IMR-90 (cell line): ENCODE data around the gene MCM5. TPM values are rescaled to one million over a fixed set of nuclear protein-coding genes. Genes with fewer than 3 reads are reported as not detected.
A peak's percentile ranks its signal among the peaks of the same experiment; 100 is the strongest.

ENCODE experiments used
- ATAC-seq: fragments of 200-7000 bp; cut with Tn5 transposase; 2 replicates; pipeline ENCODE4 v1.9.1; 2020; ENCODE audit warnings: low read depth, mild to moderate bottlenecking, moderate library complexity
- BruUV-seq: library from RNA; stranded (reverse); fragments of 400-500 nt; replicated peaks from 2 replicates; lab custom pipeline; 2021; lab: Mats Ljungman, UMichigan
- CTCF ChIA-PET: fragments of 300-600 bp; formaldehyde crosslinking; extraction: SDS; loops from one replicate; lab custom pipeline; 2021; ENCODE audit warnings: antibody characterized with exemption; lab: Yijun Ruan, JAX
- POLR2A ChIA-PET: fragments of 300-600 bp; sonication (Branson Sonifier 250); formaldehyde crosslinking; loops from one replicate; lab custom pipeline; 2022; ENCODE audit warnings: antibody characterized with exemption; ENCODE audit not compliant: unreplicated experiment; lab: Charles Lee
- DNase-seq: peaks from one replicate; pipeline ENCODE4 v3.0.0; 2013
- H2AFZ ChIP-seq: replicated peaks from 2 replicates; pipeline ENCODE3; 2013; ENCODE audit warnings: low read length, mild to moderate bottlenecking; ENCODE audit not compliant: poor library complexity
- H2AK5ac ChIP-seq: 2 replicates; pipeline ENCODE4 v1.6.1; 2013; ENCODE audit warnings: low read depth, low read length, inconsistent platforms
- H2AK9ac ChIP-seq: replicated peaks from 2 replicates; pipeline ENCODE3; 2013; ENCODE audit warnings: mild to moderate bottlenecking, low read depth, low read length, moderate library complexity; ENCODE audit not compliant: poor library complexity
- H2BK120ac ChIP-seq: 2 replicates; pipeline ENCODE4 v1.6.1; 2013; ENCODE audit warnings: low read depth, low read length, inconsistent platforms
- H2BK15ac ChIP-seq: 3 replicates; pipeline ENCODE4 v1.6.1; 2013; ENCODE audit warnings: low read depth, low read length, inconsistent platforms
- H2BK20ac ChIP-seq: 2 replicates; pipeline ENCODE4 v1.6.1; 2013; ENCODE audit warnings: low read depth, mild to moderate bottlenecking, inconsistent platforms, low read length, moderate library complexity
- H2BK5ac ChIP-seq: 2 replicates; pipeline ENCODE4 v1.6.1; 2013; ENCODE audit warnings: mild to moderate bottlenecking, low read depth, low read length, inconsistent platforms; ENCODE audit not compliant: poor library complexity, severe bottlenecking
- H3K14ac ChIP-seq: replicated peaks from 2 replicates; pipeline ENCODE4 v1.6.1; 2013; ENCODE audit warnings: low read depth, low read length, inconsistent platforms
- H3K18ac ChIP-seq: 2 replicates; pipeline ENCODE4 v1.6.1; 2013; ENCODE audit warnings: low read depth, low read length, control low read depth
- H3K23ac ChIP-seq: 2 replicates; pipeline ENCODE4 v1.6.1; 2013; ENCODE audit warnings: low read depth, low read length, inconsistent platforms
- H3K27ac ChIP-seq: 2 replicates; pipeline ENCODE4 v1.5.1; 2013; ENCODE audit warnings: mild to moderate bottlenecking, control low read depth, low read length; ENCODE audit not compliant: insufficient read depth
- H3K27me3 ChIP-seq: 2 replicates; pipeline ENCODE4 v1.6.1; 2013; ENCODE audit warnings: low read length; ENCODE audit not compliant: control insufficient read depth, insufficient read depth
- H3K36me3 ChIP-seq: 2 replicates; pipeline ENCODE4 v1.6.1; 2013; ENCODE audit warnings: low read length, mixed read lengths; ENCODE audit not compliant: control insufficient read depth, insufficient read depth
- H3K4ac ChIP-seq: 2 replicates; pipeline ENCODE4 v1.6.1; 2013; ENCODE audit warnings: low read depth, low read length, inconsistent platforms
- H3K4me1 ChIP-seq: 2 replicates; pipeline ENCODE4 v1.6.1; 2013; ENCODE audit warnings: low read length, mixed read lengths; ENCODE audit not compliant: control insufficient read depth, insufficient read depth
- H3K4me2 ChIP-seq: 2 replicates; pipeline ENCODE4 v1.6.1; 2013; ENCODE audit warnings: low read depth, mild to moderate bottlenecking, control low read depth, low read length, moderate library complexity
- H3K4me3 ChIP-seq: 2 replicates; pipeline ENCODE4 v1.5.1; 2013; ENCODE audit warnings: low read depth, mild to moderate bottlenecking, control low read depth, low read length, moderate library complexity; ENCODE audit not compliant: insufficient read depth
- H3K56ac ChIP-seq: 2 replicates; pipeline ENCODE4 v1.6.1; 2013; ENCODE audit warnings: low read length, inconsistent platforms; ENCODE audit not compliant: insufficient read depth; ENCODE audit errors: extremely low read depth
- H3K79me1 ChIP-seq, 2 experiments: 2 replicates each; pipeline ENCODE4 v1.6.1; 2013; ENCODE audit warnings: low read length in 2 of 2, inconsistent platforms in 1 of 2, low read depth in 1 of 2
- H3K9ac ChIP-seq: 2 replicates; pipeline ENCODE4 v1.6.1; 2013; ENCODE audit warnings: low read depth, low read length, control low read depth
- H3K9me1 ChIP-seq: 2 replicates; pipeline ENCODE4 v1.6.1; 2013; ENCODE audit warnings: low read length, inconsistent platforms; ENCODE audit not compliant: insufficient read depth
- H3K9me3 ChIP-seq: 2 replicates; pipeline ENCODE4 v1.6.1; 2013; ENCODE audit warnings: low read length; ENCODE audit not compliant: control insufficient read depth, insufficient read depth
- H4K20me1 ChIP-seq: 2 replicates; pipeline ENCODE4 v1.6.1; 2013; ENCODE audit warnings: low read length, inconsistent platforms; ENCODE audit not compliant: insufficient read depth
- H4K5ac ChIP-seq: 2 replicates; pipeline ENCODE4 v1.6.1; 2013; ENCODE audit warnings: mild to moderate bottlenecking, low read depth, low read length, control low read depth
- H4K8ac ChIP-seq, 2 experiments: 2 replicates each; pipeline ENCODE4 v1.6.1; 2013; ENCODE audit warnings: low read depth in 2 of 2, low read length in 2 of 2, control low read depth in 1 of 2, inconsistent platforms in 1 of 2
- H4K91ac ChIP-seq: 2 replicates; pipeline ENCODE4 v1.6.1; 2013; ENCODE audit warnings: low read depth, low read length, inconsistent platforms; ENCODE audit not compliant: insufficient read depth
- BHLHE40 ChIP-seq: fragments of 150-350 bp; IDR thresholded peaks from 2 replicates; pipeline ENCODE4 v1.6.1; 2016; ENCODE audit warnings: mild to moderate bottlenecking, low read depth, low read length
- CEBPB ChIP-seq: IDR thresholded peaks from 2 replicates; pipeline ENCODE4 v1.6.1; 2012; ENCODE audit warnings: low read depth, low read length, improper control_type of control experiment
- CHD1 ChIP-seq: IDR thresholded peaks from 2 replicates; pipeline ENCODE4 v1.6.1; 2012; ENCODE audit warnings: low read depth, low read length, improper control_type of control experiment
- FOS ChIP-seq: fragments of 150-350 bp; IDR thresholded peaks from 2 replicates; pipeline ENCODE4 v1.6.1; 2016; ENCODE audit warnings: low read depth, low read length
- MAZ ChIP-seq: IDR thresholded peaks from 2 replicates; pipeline ENCODE4 v1.6.1; 2012; ENCODE audit warnings: low read depth, mild to moderate bottlenecking, low read length, improper control_type of control experiment, moderate library complexity, borderline replicate concordance
- MXI1 ChIP-seq: IDR thresholded peaks from 2 replicates; pipeline ENCODE4 v1.6.1; 2012; ENCODE audit warnings: low read depth, mild to moderate bottlenecking, low read length, moderate library complexity, borderline replicate concordance
- POLR2A ChIP-seq: IDR thresholded peaks from 2 replicates; pipeline ENCODE4 v1.6.1; 2012; ENCODE audit warnings: mild to moderate bottlenecking, low read depth, low read length
- RCOR1 ChIP-seq: IDR thresholded peaks from 2 replicates; pipeline ENCODE4 v1.6.1; 2012; ENCODE audit warnings: mild to moderate bottlenecking, low read length, improper control_type of control experiment; ENCODE audit not compliant: insufficient replicate concordance
- RFX5 ChIP-seq: IDR thresholded peaks from 2 replicates; pipeline ENCODE4 v1.8.0; 2012; ENCODE audit warnings: low read depth, mild to moderate bottlenecking, low read length, moderate library complexity
- SMC3 ChIP-seq: fragments of 150-350 bp; IDR thresholded peaks from 2 replicates; pipeline ENCODE4 v1.6.1; 2016; ENCODE audit warnings: low read depth, mild to moderate bottlenecking, antibody characterized with exemption, low read length, moderate library complexity
- USF2 ChIP-seq: fragments of 150-350 bp; IDR thresholded peaks from 2 replicates; pipeline ENCODE4 v1.6.1; 2017; ENCODE audit warnings: mild to moderate bottlenecking, antibody characterized with exemption, low read length, low read depth
- WGBS, 2 experiments: methylation state at CpG; one replicate each; pipeline versions ENCODE4 v1.1.5 to v1.1.7; 2013; ENCODE audit warnings: missing lambda C conversion rate in 2 of 2; ENCODE audit not compliant: insufficient read length in 1 of 2; ENCODE audit errors: extremely low coverage in 2 of 2; 5-methylcytosine and 5-hydroxymethylcytosine counted together
- dilution Hi-C: fragments of 300-500 bp; cut with HindIII; formaldehyde crosslinking; loops from one replicate; pipeline ENCODE4 v1.14.3; 2018; ENCODE audit warnings: low sequenced_read_pairs; ENCODE audit not compliant: unreplicated experiment
- in situ Hi-C: fragments of 300-500 bp; cut with MboI; formaldehyde crosslinking; loops from 3 replicates; pipeline ENCODE4 v1.14.3; 2019; ENCODE audit warnings: low sequenced_read_pairs, inconsistent platforms, mixed read lengths
- intact Hi-C: fragments of 100-400 bp; cut with micrococcal nuclease; formaldehyde crosslinking; loops from 2 replicates; pipeline ENCODE4 v1.10.0; 2022
- polyA plus RNA-seq, 3 experiments: library from polyadenylated mRNA; depleted of rRNA; stranded (reverse); fragments of >200 nt; gene quantifications; 2 replicates each; pipeline ENCODE4 v1.2.3, GENCODE V29; 2012; ENCODE audit warnings: low replicate concordance in 1 of 3
- total RNA-seq: library from RNA; depleted of rRNA; stranded (reverse); fragments of >200 nt; gene quantifications from 2 replicates; pipeline ENCODE4 v1.2.3, GENCODE V29; 2012
- TF ChIP-seq, protein P1 (sequence below): conservative IDR thresholded peaks from 2 replicates; pipeline ENCODE4 v1.5.1; 2012; ENCODE audit warnings: mild to moderate bottlenecking, low read depth, low read length, improper control_type of control experiment
- TF ChIP-seq, protein P2 (sequence below): fragments of 150-350 bp; IDR thresholded peaks from 2 replicates; pipeline ENCODE4 v1.6.1; 2016; ENCODE audit warnings: low read depth, mild to moderate bottlenecking, low read length, moderate library complexity, borderline replicate concordance

MCM5 gene
- total and polyA plus RNA-seq, 2 of the 4 experiments (the other 2 are of a cell fraction): 43.0 to 58.6 TPM

DNA sequence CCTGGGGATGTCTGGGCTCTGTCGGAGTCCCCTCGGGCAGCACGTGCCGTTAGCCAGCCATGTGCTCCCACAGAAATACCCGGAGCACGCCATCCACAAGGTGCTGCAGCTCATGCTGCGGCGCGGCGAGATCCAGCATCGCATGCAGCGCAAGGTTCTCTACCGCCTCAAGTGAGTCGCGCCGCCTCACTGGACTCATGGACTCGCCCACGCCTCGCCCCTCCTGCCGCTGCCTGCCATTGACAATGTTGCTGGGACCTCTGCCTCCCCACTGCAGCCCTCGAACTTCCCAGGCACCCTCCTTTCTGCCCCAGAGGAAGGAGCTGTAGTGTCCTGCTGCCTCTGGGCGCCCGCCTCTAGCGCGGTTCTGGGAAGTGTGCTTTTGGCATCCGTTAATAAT is 24.1 kb downstream of the MCM5 start:
- POLR2A ChIA-PET: no interaction called here
- ATAC-seq (no peak), DNase-seq (no peak)
- Histone ChIP-seq H3K27ac (no peak overlapping the region), H2BK120ac (no peak overlapping the region), H3K4me2 (no peak overlapping the region), H2AK5ac (no peak overlapping the region), H3K56ac (no peak overlapping the region), H2BK5ac (no peak overlapping the region), H3K79me1 (peaks cover 0 to 14% of the 10 kb centered on the region in 2 experiments; a peak in 2 of 4 replicates), H2AFZ (no peak overlapping the region), H3K4ac (no peak overlapping the region), H3K36me3 (peaks cover 17% of the 10 kb centered on the region), H3K27me3 (no peaks in the 10 kb centered on the region), H2BK15ac (no peak overlapping the region), H3K14ac (no peak overlapping the region), H4K8ac (no peak overlapping the region), H3K9me1 (no peaks in the 10 kb centered on the region; the same call in 1 of the 2 replicates), H4K5ac (no peak overlapping the region), H3K23ac (no peak overlapping the region), H3K4me3 (no peak overlapping the region), H3K18ac (no peak overlapping the region), H4K91ac (no peak overlapping the region), H2AK9ac (peak overlapping the region; percentile 9), H3K9me3 (no peaks in the 10 kb centered on the region), H3K9ac (no peak overlapping the region), H3K4me1 (peaks cover 16% of the 10 kb centered on the region), H4K20me1 (peaks cover 4% of the 10 kb centered on the region; the same call in 1 of the 2 replicates), H2BK20ac (no peak overlapping the region)
- BruUV-seq: no TSS peak
- intact Hi-C loops (no loop called here), dilution Hi-C loops (no loop called here), in situ Hi-C loops (no loop called here)
- CTCF ChIA-PET: interaction anchor here (0.6 kb wide), 1 partner anchor 79 kb away, joined by 3 read pairs; no protein-coding TSS in a partner anchor
- no peak for TF ChIP-seq USF2
- TF ChIP-seq CEBPB: no peak
- no peak for TF ChIP-seq FOS
- no peak for TF ChIP-seq MAZ
- TF ChIP-seq, protein P1, sequence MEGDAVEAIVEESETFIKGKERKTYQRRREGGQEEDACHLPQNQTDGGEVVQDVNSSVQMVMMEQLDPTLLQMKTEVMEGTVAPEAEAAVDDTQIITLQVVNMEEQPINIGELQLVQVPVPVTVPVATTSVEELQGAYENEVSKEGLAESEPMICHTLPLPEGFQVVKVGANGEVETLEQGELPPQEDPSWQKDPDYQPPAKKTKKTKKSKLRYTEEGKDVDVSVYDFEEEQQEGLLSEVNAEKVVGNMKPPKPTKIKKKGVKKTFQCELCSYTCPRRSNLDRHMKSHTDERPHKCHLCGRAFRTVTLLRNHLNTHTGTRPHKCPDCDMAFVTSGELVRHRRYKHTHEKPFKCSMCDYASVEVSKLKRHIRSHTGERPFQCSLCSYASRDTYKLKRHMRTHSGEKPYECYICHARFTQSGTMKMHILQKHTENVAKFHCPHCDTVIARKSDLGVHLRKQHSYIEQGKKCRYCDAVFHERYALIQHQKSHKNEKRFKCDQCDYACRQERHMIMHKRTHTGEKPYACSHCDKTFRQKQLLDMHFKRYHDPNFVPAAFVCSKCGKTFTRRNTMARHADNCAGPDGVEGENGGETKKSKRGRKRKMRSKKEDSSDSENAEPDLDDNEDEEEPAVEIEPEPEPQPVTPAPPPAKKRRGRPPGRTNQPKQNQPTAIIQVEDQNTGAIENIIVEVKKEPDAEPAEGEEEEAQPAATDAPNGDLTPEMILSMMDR: no peak
- TF ChIP-seq BHLHE40: no peak
- TF ChIP-seq, protein P2, sequence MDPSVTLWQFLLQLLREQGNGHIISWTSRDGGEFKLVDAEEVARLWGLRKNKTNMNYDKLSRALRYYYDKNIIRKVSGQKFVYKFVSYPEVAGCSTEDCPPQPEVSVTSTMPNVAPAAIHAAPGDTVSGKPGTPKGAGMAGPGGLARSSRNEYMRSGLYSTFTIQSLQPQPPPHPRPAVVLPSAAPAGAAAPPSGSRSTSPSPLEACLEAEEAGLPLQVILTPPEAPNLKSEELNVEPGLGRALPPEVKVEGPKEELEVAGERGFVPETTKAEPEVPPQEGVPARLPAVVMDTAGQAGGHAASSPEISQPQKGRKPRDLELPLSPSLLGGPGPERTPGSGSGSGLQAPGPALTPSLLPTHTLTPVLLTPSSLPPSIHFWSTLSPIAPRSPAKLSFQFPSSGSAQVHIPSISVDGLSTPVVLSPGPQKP: no peak
- TF ChIP-seq POLR2A: no peak
- no peak for TF ChIP-seq RFX5
- TF ChIP-seq CHD1: no peak
- no peak for TF ChIP-seq RCOR1
- TF ChIP-seq SMC3: no peak
- TF ChIP-seq MXI1: no peak
- WGBS, 2 experiments: 97% methylated on average over 13 of the region's 26 CpGs; no CpG with 5 or more reads in 1 of the 2 experiments
